ENCODE data around the gene MMP21.

DNA sequence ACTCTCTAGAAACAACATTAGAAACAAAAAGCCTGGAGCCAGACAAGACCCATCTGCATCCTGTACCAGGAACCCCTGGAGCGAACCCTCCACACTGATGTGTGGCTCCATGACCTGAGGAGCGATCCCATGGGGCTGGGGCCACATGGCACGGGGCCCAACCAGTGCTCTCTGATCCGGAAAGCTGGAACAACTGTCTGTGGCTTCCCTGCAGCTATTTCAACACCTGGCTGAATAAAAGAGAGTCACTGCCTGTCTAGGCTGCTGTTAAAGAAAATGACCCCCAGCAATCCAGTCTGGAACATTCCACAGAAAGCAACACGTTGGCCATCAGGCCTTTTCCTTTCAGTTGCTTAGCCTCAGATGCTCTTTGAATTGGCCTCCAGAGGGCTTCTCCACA is 26.5 kb upstream of the MMP21 start:
- TF ChIP-seq TAF1 (IDR thresholded peaks at IDR 0.05; ENCODE audit: low read depth) = no peak
- TF ChIP-seq, protein P1, sequence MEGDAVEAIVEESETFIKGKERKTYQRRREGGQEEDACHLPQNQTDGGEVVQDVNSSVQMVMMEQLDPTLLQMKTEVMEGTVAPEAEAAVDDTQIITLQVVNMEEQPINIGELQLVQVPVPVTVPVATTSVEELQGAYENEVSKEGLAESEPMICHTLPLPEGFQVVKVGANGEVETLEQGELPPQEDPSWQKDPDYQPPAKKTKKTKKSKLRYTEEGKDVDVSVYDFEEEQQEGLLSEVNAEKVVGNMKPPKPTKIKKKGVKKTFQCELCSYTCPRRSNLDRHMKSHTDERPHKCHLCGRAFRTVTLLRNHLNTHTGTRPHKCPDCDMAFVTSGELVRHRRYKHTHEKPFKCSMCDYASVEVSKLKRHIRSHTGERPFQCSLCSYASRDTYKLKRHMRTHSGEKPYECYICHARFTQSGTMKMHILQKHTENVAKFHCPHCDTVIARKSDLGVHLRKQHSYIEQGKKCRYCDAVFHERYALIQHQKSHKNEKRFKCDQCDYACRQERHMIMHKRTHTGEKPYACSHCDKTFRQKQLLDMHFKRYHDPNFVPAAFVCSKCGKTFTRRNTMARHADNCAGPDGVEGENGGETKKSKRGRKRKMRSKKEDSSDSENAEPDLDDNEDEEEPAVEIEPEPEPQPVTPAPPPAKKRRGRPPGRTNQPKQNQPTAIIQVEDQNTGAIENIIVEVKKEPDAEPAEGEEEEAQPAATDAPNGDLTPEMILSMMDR (IDR thresholded peaks at IDR 0.05; ENCODE audit: poor library complexity, severe bottlenecking) = no peak

Measured in neural cell (in vitro differentiated cells).